ENCODE results near the gene GAS5.

GRCh38 chr1:173818459-173818858 lies 49.3 kb downstream of the GAS5 start:
- TF ChIP-seq YY1 (IDR thresholded peaks at IDR 0.05; ENCODE audit: low read depth, low read length) = no peak
- TF ChIP-seq CTCF (IDR thresholded peaks at IDR 0.05; ENCODE audit: control extremely low read depth in 1 of 3, insufficient read depth in 1 of 3, low read depth in 1 of 3, low read length in 3 of 3) = no peak
- no peak for TF ChIP-seq KDM1A (IDR thresholded peaks at IDR 0.05; ENCODE audit: borderline replicate concordance, low read length)
- TF ChIP-seq EZH2 (IDR thresholded peaks at IDR 0.05; ENCODE audit: low read depth, low read length, severe bottlenecking) = no peak
- TF ChIP-seq TAF7 (optimal IDR thresholded peaks at IDR 0.05; ENCODE audit: borderline replicate concordance, low read depth, low read length) = no peak
- TF ChIP-seq SIN3A (conservative IDR thresholded peaks at IDR 0.05 in 1 of 2, IDR thresholded peaks at IDR 0.05 in 1 of 2; ENCODE audit: low read depth in 1 of 2, low read length in 2 of 2) = no peak
- no peak for TF ChIP-seq TBP (IDR thresholded peaks at IDR 0.05; ENCODE audit: low read depth, low read length)
- TF ChIP-seq JUND (IDR thresholded peaks at IDR 0.05; ENCODE audit: low read length) = no peak
- no peak for TF ChIP-seq RFX5 (IDR thresholded peaks at IDR 0.05; ENCODE audit: borderline replicate concordance, low read depth, low read length)
- TF ChIP-seq BCL11A (IDR thresholded peaks at IDR 0.05; ENCODE audit: low read depth in 2 of 2, low read length in 2 of 2) = no peak
- no peak for TF ChIP-seq E2F6 (IDR thresholded peaks at IDR 0.05)
